ENCODE data around the gene C22orf39.
A peak's percentile ranks its signal among the peaks of the same experiment; 100 is the strongest.

C22orf39 gene

DNA sequence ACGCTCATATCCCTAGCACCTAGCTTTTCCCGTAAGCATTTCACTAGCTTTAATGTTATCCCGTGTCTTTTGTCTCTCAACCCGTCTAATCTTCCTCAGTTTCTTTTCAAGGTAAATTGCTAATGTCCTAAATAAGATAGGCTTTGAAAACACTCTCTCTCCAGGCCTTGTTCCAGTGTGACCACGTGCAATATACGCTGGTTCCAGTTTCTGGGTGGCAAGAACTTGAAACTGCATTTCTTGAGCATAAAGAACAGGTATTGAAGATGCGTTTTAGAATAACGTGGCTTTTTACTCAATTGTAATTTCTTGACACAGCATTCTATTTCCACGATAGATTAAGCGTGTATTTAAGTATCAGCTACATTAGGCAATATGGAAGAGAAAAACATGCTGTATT is 33.3 kb upstream of the C22orf39 start:
- TF ChIP-seq, protein P1, sequence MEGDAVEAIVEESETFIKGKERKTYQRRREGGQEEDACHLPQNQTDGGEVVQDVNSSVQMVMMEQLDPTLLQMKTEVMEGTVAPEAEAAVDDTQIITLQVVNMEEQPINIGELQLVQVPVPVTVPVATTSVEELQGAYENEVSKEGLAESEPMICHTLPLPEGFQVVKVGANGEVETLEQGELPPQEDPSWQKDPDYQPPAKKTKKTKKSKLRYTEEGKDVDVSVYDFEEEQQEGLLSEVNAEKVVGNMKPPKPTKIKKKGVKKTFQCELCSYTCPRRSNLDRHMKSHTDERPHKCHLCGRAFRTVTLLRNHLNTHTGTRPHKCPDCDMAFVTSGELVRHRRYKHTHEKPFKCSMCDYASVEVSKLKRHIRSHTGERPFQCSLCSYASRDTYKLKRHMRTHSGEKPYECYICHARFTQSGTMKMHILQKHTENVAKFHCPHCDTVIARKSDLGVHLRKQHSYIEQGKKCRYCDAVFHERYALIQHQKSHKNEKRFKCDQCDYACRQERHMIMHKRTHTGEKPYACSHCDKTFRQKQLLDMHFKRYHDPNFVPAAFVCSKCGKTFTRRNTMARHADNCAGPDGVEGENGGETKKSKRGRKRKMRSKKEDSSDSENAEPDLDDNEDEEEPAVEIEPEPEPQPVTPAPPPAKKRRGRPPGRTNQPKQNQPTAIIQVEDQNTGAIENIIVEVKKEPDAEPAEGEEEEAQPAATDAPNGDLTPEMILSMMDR (IDR thresholded peaks at IDR 0.05; ENCODE audit: insufficient read depth, low read length, poor library complexity, severe bottlenecking): no peak
- TF ChIP-seq EZH2phosphoT487 (conservative IDR thresholded peaks at IDR 0.05; ENCODE audit: low read length): no peak
- Histone ChIP-seq H3K4me2 (ENCODE audit: low read depth, low read length, poor library complexity, severe bottlenecking) (peak overlapping the region; percentile 59), H3K27me3 (ENCODE audit: low read length) (no peaks in the 10 kb centered on the region), H2AFZ (ENCODE audit: low read depth, low read length, severe bottlenecking) (no peak overlapping the region), H3K4me3 (ENCODE audit: insufficient read depth, low read length, poor library complexity, severe bottlenecking) (peak overlapping the region; percentile 84), H3K27ac (ENCODE audit: low read depth, low read length) (no peak overlapping the region), H3K36me3 (ENCODE audit: low read length) (no peaks in the 10 kb centered on the region), H3F3A (ENCODE audit: insufficient read depth) (no peaks in the 10 kb centered on the region), H3K9ac (ENCODE audit: low read length) (peak overlapping the region; percentile 85), H4K20me1 (ENCODE audit: low read depth, low read length) (no peaks in the 10 kb centered on the region), H3K9me3 (ENCODE audit: insufficient read depth, low read length) (no peaks in the 10 kb centered on the region), H3K79me2 (ENCODE audit: insufficient read depth, low read length) (peaks cover 38% of the 10 kb centered on the region), H3K9me2 (replicated peaks; ENCODE audit: insufficient read depth, low read length) (no peaks in the 10 kb centered on the region)

DNA sequence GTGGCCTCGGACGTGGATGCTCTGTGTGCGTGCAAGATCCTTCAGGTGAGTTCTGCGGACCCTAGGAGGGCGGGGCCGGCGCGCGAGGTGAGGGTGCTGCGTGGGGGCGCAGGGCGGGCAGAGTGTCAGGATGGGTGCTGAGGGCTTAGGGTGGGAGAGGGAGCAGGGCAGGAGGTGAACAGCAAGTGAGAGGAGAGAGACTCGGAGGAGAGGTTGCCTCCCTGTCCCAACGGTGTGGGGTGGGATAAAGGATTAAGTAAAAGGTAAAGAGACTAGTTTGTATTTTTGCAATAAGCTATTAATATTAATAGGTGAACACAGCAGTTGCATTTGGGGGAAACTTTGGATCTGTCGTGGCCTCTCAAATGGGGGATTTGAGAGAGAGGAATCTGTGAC is 32.7 kb upstream of the C22orf39 start:
- Histone ChIP-seq H3K36me3 (ENCODE audit: low read length) (no peaks in the 10 kb centered on the region), H4K20me1 (ENCODE audit: low read depth, low read length) (no peaks in the 10 kb centered on the region), H3K27ac (ENCODE audit: low read depth, low read length) (peak overlapping the region; percentile 29; the same call in 1 of the 2 replicates), H3K9ac (ENCODE audit: low read length) (peak overlapping the region; percentile 85), H3K27me3 (ENCODE audit: low read length) (no peaks in the 10 kb centered on the region), H3K4me2 (ENCODE audit: low read depth, low read length, poor library complexity, severe bottlenecking) (peak overlapping the region; percentile 59), H3K9me3 (ENCODE audit: insufficient read depth, low read length) (no peaks in the 10 kb centered on the region), H3K79me2 (ENCODE audit: insufficient read depth, low read length) (peaks cover 41% of the 10 kb centered on the region), H3F3A (ENCODE audit: insufficient read depth) (no peaks in the 10 kb centered on the region), H2AFZ (ENCODE audit: low read depth, low read length, severe bottlenecking) (peak overlapping the region; percentile 68), H3K9me2 (replicated peaks; ENCODE audit: insufficient read depth, low read length) (no peaks in the 10 kb centered on the region), H3K4me3 (ENCODE audit: insufficient read depth, low read length, poor library complexity, severe bottlenecking) (peak overlapping the region; percentile 84)
- no peak for TF ChIP-seq EZH2phosphoT487 (conservative IDR thresholded peaks at IDR 0.05; ENCODE audit: low read length)
- TF ChIP-seq, protein P1 (IDR thresholded peaks at IDR 0.05; ENCODE audit: insufficient read depth, low read length, poor library complexity, severe bottlenecking): no peak

DNA sequence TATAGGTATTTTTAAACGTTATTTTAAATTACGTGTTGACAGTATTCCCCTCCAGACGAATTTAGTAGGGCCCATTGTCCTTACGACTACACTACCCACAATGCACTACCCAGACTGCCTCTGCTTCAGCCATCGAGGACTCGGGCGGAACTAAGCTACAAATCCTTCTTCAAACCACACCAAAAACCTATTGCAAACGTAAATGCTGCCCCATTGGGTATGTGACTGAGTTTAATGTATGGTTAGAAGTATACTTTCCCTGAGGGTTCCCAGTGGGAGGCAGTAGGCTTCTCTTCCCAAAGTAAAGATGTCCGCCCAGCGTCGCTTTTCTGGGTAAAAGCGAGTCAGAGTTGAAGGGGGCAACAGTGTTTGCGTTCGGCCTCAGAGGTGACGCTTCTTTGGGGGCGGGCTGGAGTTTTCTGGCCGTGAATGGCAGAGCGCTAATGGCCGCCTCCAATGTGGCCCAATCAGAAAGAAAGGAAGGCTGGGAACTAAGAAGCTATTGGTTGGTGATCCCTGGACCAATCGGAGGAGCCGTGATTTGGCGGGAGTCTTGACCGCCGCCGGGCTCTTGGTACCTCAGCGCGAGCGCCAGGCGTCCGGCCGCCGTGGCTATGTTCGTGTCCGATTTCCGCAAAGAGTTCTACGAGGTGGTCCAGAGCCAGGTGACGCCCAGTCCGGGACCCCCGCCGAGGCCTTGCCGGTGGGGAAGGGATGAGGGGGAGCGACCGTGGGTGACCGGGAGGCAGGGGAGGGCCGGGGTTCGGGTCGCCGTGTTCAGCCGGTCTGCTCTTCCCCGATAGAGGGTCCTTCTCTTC is 32.1 kb upstream of the C22orf39 start, which contains the start of gene CDC45:
Gene CDC45, plus strand, starts transcription at position 566 of the 818 bp plus-strand sequence. Its CDS starts 49 bp downstream, at position 615.
- peak within 1 kb of the TSS; percentile 89 for H3K27ac ChIP-seq (ENCODE audit: low read depth, low read length)

More for the DNA sequence above, 32.1 kb upstream of the C22orf39 start, which contains the start of gene CDC45:
- Histone ChIP-seq H3K9me2 (replicated peaks; ENCODE audit: insufficient read depth, low read length) (no peaks in the 10 kb centered on the region), H4K20me1 (ENCODE audit: low read depth, low read length) (no peaks in the 10 kb centered on the region), H3K4me3 (ENCODE audit: insufficient read depth, low read length, poor library complexity, severe bottlenecking) (peak within 1 kb of the TSS; percentile 84), H3K9me3 (ENCODE audit: insufficient read depth, low read length) (no peaks in the 10 kb centered on the region), H2AFZ (ENCODE audit: low read depth, low read length, severe bottlenecking) (peak within 1 kb of the TSS; percentile 68), H3K27me3 (ENCODE audit: low read length) (no peaks in the 10 kb centered on the region), H3F3A (ENCODE audit: insufficient read depth) (no peaks in the 10 kb centered on the region), H3K4me2 (ENCODE audit: low read depth, low read length, poor library complexity, severe bottlenecking) (peak within 1 kb of the TSS; percentile 98), H3K79me2 (ENCODE audit: insufficient read depth, low read length) (peaks cover 41% of the 10 kb centered on the region), H3K36me3 (ENCODE audit: low read length) (no peaks in the 10 kb centered on the region), H3K9ac (ENCODE audit: low read length) (peak within 1 kb of the TSS; percentile 85)
- TF ChIP-seq EZH2phosphoT487 (conservative IDR thresholded peaks at IDR 0.05; ENCODE audit: low read length): no peak
- TF ChIP-seq, protein P1 (IDR thresholded peaks at IDR 0.05; ENCODE audit: insufficient read depth, low read length, poor library complexity, severe bottlenecking): no peak
